ENCODE measurements around the gene SLC6A18.

- TF ChIP-seq CTCF (IDR thresholded peaks at IDR 0.05; ENCODE audit: insufficient read depth, low read length, poor library complexity, severe bottlenecking) = no peak
- TF ChIP-seq EZH2phosphoT487 (conservative IDR thresholded peaks at IDR 0.05; ENCODE audit: low read length) = no peak
Measured at GRCh38 chr5:1272201-1272600, 47.0 kb downstream of the SLC6A18 start.

Data from SU-DHL-6 (cell line).